Caco-2 (cell line): ENCODE data around the gene ABT1. TPM values are rescaled to one million over a fixed set of nuclear protein-coding genes. Genes with fewer than 3 reads are reported as not detected.

Experiments used
- BruUV-seq: library from RNA; stranded (reverse); fragments of 400-500 nt; replicated peaks from 2 replicates; lab custom pipeline; 2021; lab: Mats Ljungman, UMichigan
- CTCF ChIA-PET: fragments of 300-600 bp; sonication (Branson Sonifier 250); formaldehyde crosslinking; loops from one replicate; lab custom pipeline; 2022; ENCODE audit warnings: antibody characterized with exemption; lab: Charles Lee
- POLR2A ChIA-PET: fragments of 300-600 bp; sonication (Branson Sonifier 250); formaldehyde crosslinking; loops from one replicate; lab custom pipeline; 2022; ENCODE audit warnings: antibody characterized with exemption; lab: Charles Lee
- DNase-seq, 2 experiments: peaks; one replicate each; pipeline versions ENCODE4 v3.0.0 to v3.0.0-alpha.2; 2020 to 2022
- H3K27me3 ChIP-seq: replicated peaks from 2 replicates; pipeline ENCODE4 v1.6.0; 2011; ENCODE audit warnings: low read length; ENCODE audit not compliant: control insufficient read depth, insufficient read depth
- H3K36me3 ChIP-seq: 2 replicates; pipeline ENCODE4 v1.5.1; 2011; ENCODE audit warnings: low read length; ENCODE audit not compliant: control insufficient read depth, insufficient read depth
- H3K4me1 ChIP-seq: fragments of 250-450 bp; sonication (Bioruptor Pico); 2 replicates; pipeline ENCODE4 v1.5.1; 2020; ENCODE audit warnings: mild to moderate bottlenecking
- H3K4me3 ChIP-seq: 2 replicates; pipeline ENCODE4 v1.5.1; 2011; ENCODE audit warnings: low read depth, mild to moderate bottlenecking, control low read depth, low read length
- H3K9me3 ChIP-seq: fragments of 250-450 bp; sonication (Bioruptor Pico); 2 replicates; pipeline ENCODE4 v1.5.1; 2020; ENCODE audit warnings: mild to moderate bottlenecking, moderate library complexity
- H3K27ac Mint-ChIP-seq: one replicate; pipeline ENCODE4 v1.8.0; 2022; ENCODE audit warnings: mixed read lengths; ENCODE audit not compliant: unreplicated experiment
- H3K27me3 Mint-ChIP-seq: one replicate; pipeline ENCODE4 v1.8.0; 2022; ENCODE audit warnings: mixed read lengths; ENCODE audit not compliant: insufficient read depth, unreplicated experiment
- H3K36me3 Mint-ChIP-seq: one replicate; pipeline ENCODE4 v1.8.0; 2022; ENCODE audit warnings: mild to moderate bottlenecking, mixed read lengths; ENCODE audit not compliant: insufficient read depth, unreplicated experiment
- H3K4me1 Mint-ChIP-seq: one replicate; pipeline ENCODE4 v1.8.0; 2022; ENCODE audit warnings: low read depth, mixed read lengths; ENCODE audit not compliant: unreplicated experiment
- H3K4me3 Mint-ChIP-seq: one replicate; pipeline ENCODE4 v1.8.0; 2022; ENCODE audit warnings: mild to moderate bottlenecking, moderate library complexity, mixed read lengths; ENCODE audit not compliant: unreplicated experiment
- H3K9me3 Mint-ChIP-seq: one replicate; pipeline ENCODE4 v1.8.0; 2022; ENCODE audit warnings: mixed read lengths; ENCODE audit not compliant: unreplicated experiment
- CTCF ChIP-seq, 2 experiments: fragments of 200-600 bp in 1 of 2; IDR thresholded peaks; 1 replicate in 1 of 2; 2 replicates in 1 of 2; pipeline versions ENCODE4 v1.5.1 to v1.8.0; 2011 to 2022; ENCODE audit warnings: antibody characterized with exemption in 1 of 2, control low read depth in 1 of 2, inconsistent platforms in 1 of 2, low read depth in 1 of 2, low read length in 1 of 2, mild to moderate bottlenecking in 1 of 2, moderate library complexity in 1 of 2; ENCODE audit not compliant: insufficient read depth in 1 of 2, severe bottlenecking in 1 of 2, unreplicated experiment in 1 of 2
- intact Hi-C: fragments of 100-400 bp; cut with micrococcal nuclease; formaldehyde crosslinking; loops from one replicate; pipeline ENCODE4 v1.10.0; 2022; ENCODE audit not compliant: unreplicated experiment
- total RNA-seq: library from RNA; stranded (reverse); gene quantifications from 2 replicates; pipeline ENCODE4 v1.2.3, GENCODE V29; 2022

Gene ABT1
- total RNA-seq, 1 experiment from 2014 or later: 15.1 TPM

GRCh38 chr6:26592649-26593048 is 4.1 kb upstream of the ABT1 start:
- peaks cover 8% of the 10 kb centered on the region for H3K27me3 Mint-ChIP-seq
- no peaks in the 10 kb centered on the region for H3K36me3 ChIP-seq
- POLR2A ChIA-PET: no interaction called here
- H3K36me3 Mint-ChIP-seq: peaks cover 10% of the 10 kb centered on the region
- no peak overlapping the region for H3K4me3 ChIP-seq
- no peak overlapping the region for H3K4me3 Mint-ChIP-seq
- H3K9me3 ChIP-seq: no peaks in the 10 kb centered on the region
- no peaks in the 10 kb centered on the region for H3K4me1 Mint-ChIP-seq
- intact Hi-C loops: no loop called here
- no peaks in the 10 kb centered on the region for H3K4me1 ChIP-seq
- CTCF ChIA-PET: interaction anchor here (0.6 to 0.9 kb wide), 2 partner anchors 251 to 277 kb away, joined by 3 read pairs; no protein-coding TSS in a partner anchor
- TF ChIP-seq CTCF (IDR thresholded peaks at IDR 0.05; ENCODE audit: insufficient read depth in 1 of 2, low read depth in 1 of 2, low read length in 1 of 2, severe bottlenecking in 1 of 2, unreplicated experiment in 1 of 2): no peak
- no peak for DNase-seq
- BruUV-seq: no TSS peak
- no peaks in the 10 kb centered on the region for H3K27me3 ChIP-seq
- peaks cover 13% of the 10 kb centered on the region for H3K9me3 Mint-ChIP-seq
- no peak overlapping the region for H3K27ac Mint-ChIP-seq

- Mint-ChIP-seq H3K27ac (no peak overlapping the region), H3K27me3 (peaks cover 8% of the 10 kb centered on the region), H3K9me3 (peaks cover 13% of the 10 kb centered on the region), H3K36me3 (peaks cover 12% of the 10 kb centered on the region), H3K4me1 (no peaks in the 10 kb centered on the region), H3K4me3 (no peak overlapping the region)
- POLR2A ChIA-PET: no interaction called here
- intact Hi-C loops: no loop called here
- TF ChIP-seq CTCF (IDR thresholded peaks at IDR 0.05; ENCODE audit: insufficient read depth in 1 of 2, low read depth in 1 of 2, low read length in 1 of 2, severe bottlenecking in 1 of 2, unreplicated experiment in 1 of 2): no peak
- no peak overlapping the region for H3K4me3 ChIP-seq
- H3K27me3 ChIP-seq: no peaks in the 10 kb centered on the region
- H3K36me3 ChIP-seq: no peaks in the 10 kb centered on the region
- CTCF ChIA-PET: interaction anchor here (2.5 kb wide), 1 partner anchor 21 kb away, joined by 45 read pairs; no protein-coding TSS in a partner anchor
- DNase-seq: no peak
- H3K9me3 ChIP-seq: no peaks in the 10 kb centered on the region
- BruUV-seq: no TSS peak
- H3K4me1 ChIP-seq: no peaks in the 10 kb centered on the region
These were observed 3.2 kb upstream of the ABT1 start for GRCh38 chr6:26593278-26594130.

GRCh38 chr6:26594131-26594498 is 2.6 kb upstream of the ABT1 start:
- CTCF ChIA-PET: interaction anchor here (2.1 to 2.5 kb wide), 2 partner anchors 21 to 253 kb away, joined by 34 to 45 read pairs; no protein-coding TSS in a partner anchor
- Histone ChIP-seq H3K36me3 (no peaks in the 10 kb centered on the region), H3K9me3 (no peaks in the 10 kb centered on the region), H3K4me1 (no peaks in the 10 kb centered on the region), H3K27me3 (no peaks in the 10 kb centered on the region), H3K4me3 (no peak overlapping the region)
- intact Hi-C loops: no loop called here
- H3K36me3 Mint-ChIP-seq: peaks cover 16% of the 10 kb centered on the region
- no peak overlapping the region for H3K27ac Mint-ChIP-seq
- no peak for DNase-seq
- H3K4me1 Mint-ChIP-seq: no peaks in the 10 kb centered on the region
- POLR2A ChIA-PET: no interaction called here
- no peak overlapping the region for H3K4me3 Mint-ChIP-seq
- H3K27me3 Mint-ChIP-seq: peaks cover 8% of the 10 kb centered on the region
- TF ChIP-seq CTCF (IDR thresholded peaks at IDR 0.05; ENCODE audit: insufficient read depth in 1 of 2, low read depth in 1 of 2, low read length in 1 of 2, severe bottlenecking in 1 of 2, unreplicated experiment in 1 of 2): no peak
- no TSS peak for BruUV-seq
- peaks cover 13% of the 10 kb centered on the region for H3K9me3 Mint-ChIP-seq
